Right lobe of liver (tissue), 6 donors: ENCODE data around the gene GPR176. TPM values are rescaled to one million over a fixed set of nuclear protein-coding genes. Genes with fewer than 3 reads are reported as not detected.

ENCODE experiments used
- ATAC-seq, 4 donors: fragments of 200-7000 bp; cut with Tn5 transposase; one replicate each; pipeline ENCODE4 v1.9.1; 2020; ENCODE audit warnings: mild to moderate bottlenecking in 4 of 4, moderate library complexity in 4 of 4
- DNase-seq, 3 donors: peaks; one replicate each; pipeline ENCODE4 v3.0.0-alpha.2; 2020
- H3K27ac ChIP-seq, 3 donors: fragments of 200-600 bp; one replicate each; pipeline ENCODE4 v1.8.0; 2022
- H3K27me3 ChIP-seq, 2 donors: fragments of 200-600 bp; one replicate each; pipeline ENCODE4 v1.8.0; 2022
- H3K36me3 ChIP-seq, 4 donors: fragments of 200-600 bp; sonication (generic) in 1 of 4; one replicate each; pipeline versions ENCODE4 v1.5.1 to v1.8.0; 2017 to 2022; ENCODE audit warnings: control low read depth in 1 of 4
- H3K4me1 ChIP-seq, 4 donors: fragments of 200-600 bp; sonication (generic) in 1 of 4; one replicate each; pipeline versions ENCODE4 v1.5.1 to v1.8.0; 2017 to 2022; ENCODE audit warnings: control low read depth in 1 of 4
- H3K4me3 ChIP-seq, 3 donors: fragments of 200-600 bp; one replicate each; pipeline ENCODE4 v1.8.0; 2022
- H3K9me3 ChIP-seq, 4 donors: fragments of 200-600 bp; sonication (generic) in 1 of 4; one replicate each; pipeline versions ENCODE4 v1.5.1 to v1.8.0; 2017 to 2022; ENCODE audit warnings: control low read depth in 1 of 4
- POLR2A ChIP-seq: fragments of 450-650 bp; IDR thresholded peaks from one replicate; pipeline ENCODE4 v1.6.1; 2017; ENCODE audit warnings: antibody characterized with exemption, mild to moderate bottlenecking
- WGBS: methylation state at CpG from one replicate; pipeline ENCODE4 v1.1.6; 2018; ENCODE audit warnings: low coverage, low lambda C conversion rate; ENCODE audit not compliant: insufficient coverage; ENCODE audit errors: missing lambda C conversion rate; 5-methylcytosine and 5-hydroxymethylcytosine counted together
- intact Hi-C, 2 donors: fragments of 100-400 bp; cut with DNase I; formaldehyde crosslinking; loops; one replicate each; pipeline versions ENCODE4 v1.11.2 to v1.14.1; 2022
- total RNA-seq, 6 experiments: library from RNA; depleted of rRNA in 2 of 6; stranded (reverse); fragments of >200 nt in 2 of 6; fragmentation: NEBNext Ultra II Directional in 3 of 6; extraction: Animal tissue kit (Norgen Biotek cat#: 25700) in 3 of 6; gene quantifications; one replicate each; pipeline versions ENCODE4 v1.1.0 to v1.2.4, GENCODE V29; 2016 to 2023
- TF ChIP-seq, protein P1 (sequence below), 4 donors: fragments of 200-600 bp in 3 of 4; fragments of 450-650 bp in 1 of 4; IDR thresholded peaks; one replicate each; pipeline versions ENCODE4 v1.5.1 to v1.8.0; 2016 to 2022; ENCODE audit warnings: antibody characterized with exemption in 4 of 4, mild to moderate bottlenecking in 2 of 4
- donor health status: DM: no; HTN: yes; CAD: no.
- donor health status: DM: no; HTN: no; CAD: no.
- donor health status: DM: no; HTN: no; CAD: no.
- donor health status: DM: no; HTN: yes; CAD: no.
- donor health status: DM: no; HTN: yes; CAD: no.

GPR176 gene
- total RNA-seq, 6 experiments from 2014 or later: 0.59 to 2.1 (median 1.3) TPM

DNA sequence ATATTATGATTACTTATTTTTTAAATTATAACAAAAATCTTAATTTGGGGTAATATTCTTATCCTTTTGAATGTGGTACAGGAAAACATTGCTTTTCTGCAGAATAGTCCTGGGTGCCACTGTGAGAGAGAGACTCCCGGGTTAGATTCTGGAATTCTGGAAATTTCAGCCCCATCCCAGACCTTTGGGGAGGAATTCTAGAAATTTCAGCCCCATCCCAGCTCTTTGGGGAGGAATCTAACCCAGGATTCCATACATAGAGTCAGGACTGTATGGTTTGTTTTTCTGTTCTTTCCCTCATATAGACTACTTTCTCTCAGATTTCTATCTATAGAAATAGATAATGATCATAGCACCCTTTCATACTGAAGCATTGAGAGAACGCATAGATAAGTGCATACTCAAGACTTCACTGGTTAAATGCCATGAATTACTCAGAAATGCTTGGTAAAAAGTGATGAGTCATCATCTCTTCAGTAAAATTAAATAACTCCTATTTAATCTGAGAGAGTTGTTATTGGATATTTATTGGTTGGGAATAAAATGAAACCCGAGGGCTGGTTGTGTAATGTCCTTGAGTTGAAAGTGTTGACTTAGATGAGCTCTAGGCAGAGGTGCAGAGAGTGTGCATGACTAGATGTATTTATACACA lies 22.2 kb upstream of the GPR176 start:
- no peaks in the 10 kb centered on the region for H3K27me3 ChIP-seq
- H3K4me3 ChIP-seq: no peak overlapping the region
- no peak overlapping the region for H3K27ac ChIP-seq
- intact Hi-C loops: no loop called here
- no peaks in the 10 kb centered on the region for H3K9me3 ChIP-seq
- TF ChIP-seq, protein P1, sequence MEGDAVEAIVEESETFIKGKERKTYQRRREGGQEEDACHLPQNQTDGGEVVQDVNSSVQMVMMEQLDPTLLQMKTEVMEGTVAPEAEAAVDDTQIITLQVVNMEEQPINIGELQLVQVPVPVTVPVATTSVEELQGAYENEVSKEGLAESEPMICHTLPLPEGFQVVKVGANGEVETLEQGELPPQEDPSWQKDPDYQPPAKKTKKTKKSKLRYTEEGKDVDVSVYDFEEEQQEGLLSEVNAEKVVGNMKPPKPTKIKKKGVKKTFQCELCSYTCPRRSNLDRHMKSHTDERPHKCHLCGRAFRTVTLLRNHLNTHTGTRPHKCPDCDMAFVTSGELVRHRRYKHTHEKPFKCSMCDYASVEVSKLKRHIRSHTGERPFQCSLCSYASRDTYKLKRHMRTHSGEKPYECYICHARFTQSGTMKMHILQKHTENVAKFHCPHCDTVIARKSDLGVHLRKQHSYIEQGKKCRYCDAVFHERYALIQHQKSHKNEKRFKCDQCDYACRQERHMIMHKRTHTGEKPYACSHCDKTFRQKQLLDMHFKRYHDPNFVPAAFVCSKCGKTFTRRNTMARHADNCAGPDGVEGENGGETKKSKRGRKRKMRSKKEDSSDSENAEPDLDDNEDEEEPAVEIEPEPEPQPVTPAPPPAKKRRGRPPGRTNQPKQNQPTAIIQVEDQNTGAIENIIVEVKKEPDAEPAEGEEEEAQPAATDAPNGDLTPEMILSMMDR (IDR thresholded peaks at IDR 0.05): no peak
- no peak for TF ChIP-seq POLR2A
- DNase-seq (no peak), ATAC-seq (no peak)
- H3K36me3 ChIP-seq: peaks cover 0 to 18% (median 15%) of the 10 kb centered on the region in 4 donors
- 84% methylated on average over 3 of the region's 3 CpGs for WGBS
- no peaks in the 10 kb centered on the region for H3K4me1 ChIP-seq

DNA sequence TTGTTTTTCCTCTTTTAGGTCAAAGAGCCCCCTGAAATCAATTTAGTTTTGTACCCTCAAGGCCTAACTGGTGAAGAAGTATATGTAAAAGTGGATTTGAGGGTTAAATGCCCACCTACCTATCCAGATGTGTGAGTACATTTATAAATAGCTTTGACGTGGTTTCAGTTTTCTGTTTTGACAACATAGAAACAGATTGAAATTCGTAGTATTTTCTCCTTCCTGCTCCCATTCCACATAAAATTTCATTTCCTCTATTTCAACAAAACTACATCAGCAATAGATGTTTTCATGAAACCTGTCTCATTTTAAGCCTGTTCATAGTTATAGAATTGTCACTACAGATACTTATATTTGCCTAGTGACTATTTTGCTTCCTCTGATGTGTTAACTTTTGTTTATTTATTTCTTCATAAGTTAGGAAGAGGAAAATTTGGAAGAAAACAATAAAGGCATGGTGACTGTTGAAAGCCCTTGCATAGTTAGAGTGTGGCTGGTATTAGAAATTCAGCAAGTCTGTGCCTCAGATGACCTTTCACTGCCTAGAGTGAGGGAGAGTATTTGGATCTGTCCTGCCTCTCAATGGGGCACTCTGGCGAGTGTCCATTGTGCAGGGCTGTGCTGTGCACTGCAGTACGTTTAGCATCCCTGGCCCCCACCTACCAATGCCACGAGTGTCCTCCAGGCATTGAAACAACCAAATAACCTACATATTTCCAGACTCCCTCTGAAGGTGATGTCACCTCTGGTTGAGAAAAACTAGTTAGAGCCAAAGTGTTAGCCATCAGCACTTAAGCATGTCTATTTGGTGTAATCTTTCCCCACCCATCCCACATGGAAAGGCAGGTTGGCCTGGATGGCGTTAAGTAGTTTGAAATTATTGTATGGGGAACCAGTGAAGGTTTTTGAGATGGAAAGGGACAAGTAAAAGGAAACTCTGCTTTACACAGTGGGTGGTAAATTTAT lies 19.7 kb upstream of the GPR176 start:
- H3K27ac ChIP-seq: no peak overlapping the region
- ATAC-seq (no peak), DNase-seq (no peak)
- TF ChIP-seq, protein P1 (IDR thresholded peaks at IDR 0.05): no peak
- no peak for TF ChIP-seq POLR2A
- peaks cover 0 to 7% (median 3%) of the 10 kb centered on the region in 4 donors for H3K36me3 ChIP-seq
- WGBS: 75% methylated on average over 4 of the region's 6 CpGs
- H3K9me3 ChIP-seq: no peaks in the 10 kb centered on the region
- H3K27me3 ChIP-seq: no peaks in the 10 kb centered on the region
- intact Hi-C loops: no loop called here
- no peak overlapping the region for H3K4me3 ChIP-seq
- peaks cover 0 to 15% (median 7%) of the 10 kb centered on the region in 4 donors for H3K4me1 ChIP-seq

DNA sequence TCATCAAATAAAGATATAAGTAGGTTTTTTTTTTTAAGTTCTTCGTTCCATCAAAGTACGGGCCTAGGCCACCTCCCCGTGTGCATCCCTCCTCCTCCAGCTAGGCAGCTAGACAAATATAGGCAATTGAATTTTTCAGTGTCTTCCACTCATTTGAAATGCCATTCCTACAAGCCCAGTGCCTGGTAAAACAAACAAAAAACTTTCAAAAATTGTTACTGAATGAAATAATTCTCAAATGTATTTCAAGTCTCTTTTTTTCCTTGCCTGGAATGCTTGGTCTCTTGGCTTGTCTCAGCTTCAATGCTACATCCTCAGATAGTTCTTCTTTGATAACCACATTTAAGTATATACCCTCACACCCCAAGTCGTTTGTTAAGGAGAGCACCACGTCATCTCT lies 17.6 kb upstream of the GPR176 start:
- ATAC-seq: no peak
- Histone ChIP-seq H3K4me3 (no peak overlapping the region), H3K27me3 (no peaks in the 10 kb centered on the region), H3K27ac (no peak overlapping the region), H3K36me3 (no peaks in the 10 kb centered on the region), H3K9me3 (no peaks in the 10 kb centered on the region), H3K4me1 (peaks cover 0 to 18% (median 7%) of the 10 kb centered on the region in 4 donors)
- 97% methylated on average over 5 of the region's 5 CpGs for WGBS
- intact Hi-C loops: no loop called here
- TF ChIP-seq POLR2A: no peak
- TF ChIP-seq, protein P1 (IDR thresholded peaks at IDR 0.05): no peak
- no peak for DNase-seq

DNA sequence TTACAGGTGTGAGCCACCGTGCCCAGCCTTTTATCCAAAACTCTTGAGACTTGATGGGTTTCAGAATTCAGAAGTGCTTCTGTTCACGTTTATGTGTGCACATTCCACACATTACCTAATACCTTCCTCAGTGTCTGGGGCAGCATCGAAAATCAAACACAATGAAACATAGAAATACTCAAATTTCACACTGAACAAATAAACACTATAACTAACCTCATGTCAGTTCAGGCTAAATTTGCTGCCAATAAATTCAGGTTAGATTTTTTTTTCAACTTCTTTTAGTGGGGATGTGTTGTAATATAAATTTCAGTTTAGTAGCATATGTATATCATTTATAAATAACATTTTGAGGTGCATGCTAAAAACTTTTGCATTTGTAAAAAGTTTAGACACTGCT lies 16.6 kb upstream of the GPR176 start:
- Histone ChIP-seq H3K4me3 (no peak overlapping the region), H3K4me1 (peaks cover 0 to 18% (median 7%) of the 10 kb centered on the region in 4 donors), H3K9me3 (no peaks in the 10 kb centered on the region), H3K27me3 (no peaks in the 10 kb centered on the region), H3K36me3 (no peaks in the 10 kb centered on the region), H3K27ac (no peak overlapping the region)
- 42% methylated on average over 3 of the region's 3 CpGs for WGBS
- intact Hi-C loops: no loop called here
- ATAC-seq: no peak
- DNase-seq: no peak
- no peak for TF ChIP-seq POLR2A
- TF ChIP-seq, protein P1 (IDR thresholded peaks at IDR 0.05): no peak
